IMR-90 (cell line): ENCODE measurements around the gene ACER1. TPM values are rescaled to one million over a fixed set of nuclear protein-coding genes. Genes with fewer than 3 reads are reported as not detected.
A peak's percentile ranks its signal among the peaks of the same experiment; 100 is the strongest.

Source experiments
- ATAC-seq: fragments of 200-7000 bp; cut with Tn5 transposase; 2 replicates; pipeline ENCODE4 v1.9.1; 2020; ENCODE audit warnings: low read depth, mild to moderate bottlenecking, moderate library complexity
- BruUV-seq: library from RNA; stranded (reverse); fragments of 400-500 nt; replicated peaks from 2 replicates; lab custom pipeline; 2021; lab: Mats Ljungman, UMichigan
- CTCF ChIA-PET: fragments of 300-600 bp; formaldehyde crosslinking; extraction: SDS; loops from one replicate; lab custom pipeline; 2021; ENCODE audit warnings: antibody characterized with exemption; lab: Yijun Ruan, JAX
- POLR2A ChIA-PET: fragments of 300-600 bp; sonication (Branson Sonifier 250); formaldehyde crosslinking; loops from one replicate; lab custom pipeline; 2022; ENCODE audit warnings: antibody characterized with exemption; ENCODE audit not compliant: unreplicated experiment; lab: Charles Lee
- DNase-seq: peaks from one replicate; pipeline ENCODE4 v3.0.0; 2013
- H2AFZ ChIP-seq: replicated peaks from 2 replicates; pipeline ENCODE3; 2013; ENCODE audit warnings: low read length, mild to moderate bottlenecking; ENCODE audit not compliant: poor library complexity
- H2AK5ac ChIP-seq: 2 replicates; pipeline ENCODE4 v1.6.1; 2013; ENCODE audit warnings: low read depth, low read length, inconsistent platforms
- H2AK9ac ChIP-seq: replicated peaks from 2 replicates; pipeline ENCODE3; 2013; ENCODE audit warnings: mild to moderate bottlenecking, low read depth, low read length, moderate library complexity; ENCODE audit not compliant: poor library complexity
- H2BK120ac ChIP-seq: 2 replicates; pipeline ENCODE4 v1.6.1; 2013; ENCODE audit warnings: low read depth, low read length, inconsistent platforms
- H2BK15ac ChIP-seq: 3 replicates; pipeline ENCODE4 v1.6.1; 2013; ENCODE audit warnings: low read depth, low read length, inconsistent platforms
- H2BK20ac ChIP-seq: 2 replicates; pipeline ENCODE4 v1.6.1; 2013; ENCODE audit warnings: low read depth, mild to moderate bottlenecking, inconsistent platforms, low read length, moderate library complexity
- H2BK5ac ChIP-seq: 2 replicates; pipeline ENCODE4 v1.6.1; 2013; ENCODE audit warnings: mild to moderate bottlenecking, low read depth, low read length, inconsistent platforms; ENCODE audit not compliant: poor library complexity, severe bottlenecking
- H3K14ac ChIP-seq: replicated peaks from 2 replicates; pipeline ENCODE4 v1.6.1; 2013; ENCODE audit warnings: low read depth, low read length, inconsistent platforms
- H3K18ac ChIP-seq: 2 replicates; pipeline ENCODE4 v1.6.1; 2013; ENCODE audit warnings: low read depth, low read length, control low read depth
- H3K23ac ChIP-seq: 2 replicates; pipeline ENCODE4 v1.6.1; 2013; ENCODE audit warnings: low read depth, low read length, inconsistent platforms
- H3K27ac ChIP-seq: 2 replicates; pipeline ENCODE4 v1.5.1; 2013; ENCODE audit warnings: mild to moderate bottlenecking, control low read depth, low read length; ENCODE audit not compliant: insufficient read depth
- H3K27me3 ChIP-seq: 2 replicates; pipeline ENCODE4 v1.6.1; 2013; ENCODE audit warnings: low read length; ENCODE audit not compliant: control insufficient read depth, insufficient read depth
- H3K36me3 ChIP-seq: 2 replicates; pipeline ENCODE4 v1.6.1; 2013; ENCODE audit warnings: low read length, mixed read lengths; ENCODE audit not compliant: control insufficient read depth, insufficient read depth
- H3K4ac ChIP-seq: 2 replicates; pipeline ENCODE4 v1.6.1; 2013; ENCODE audit warnings: low read depth, low read length, inconsistent platforms
- H3K4me1 ChIP-seq: 2 replicates; pipeline ENCODE4 v1.6.1; 2013; ENCODE audit warnings: low read length, mixed read lengths; ENCODE audit not compliant: control insufficient read depth, insufficient read depth
- H3K4me2 ChIP-seq: 2 replicates; pipeline ENCODE4 v1.6.1; 2013; ENCODE audit warnings: low read depth, mild to moderate bottlenecking, control low read depth, low read length, moderate library complexity
- H3K4me3 ChIP-seq: 2 replicates; pipeline ENCODE4 v1.5.1; 2013; ENCODE audit warnings: low read depth, mild to moderate bottlenecking, control low read depth, low read length, moderate library complexity; ENCODE audit not compliant: insufficient read depth
- H3K56ac ChIP-seq: 2 replicates; pipeline ENCODE4 v1.6.1; 2013; ENCODE audit warnings: low read length, inconsistent platforms; ENCODE audit not compliant: insufficient read depth; ENCODE audit errors: extremely low read depth
- H3K79me1 ChIP-seq, 2 experiments: 2 replicates each; pipeline ENCODE4 v1.6.1; 2013; ENCODE audit warnings: low read length in 2 of 2, inconsistent platforms in 1 of 2, low read depth in 1 of 2
- H3K9ac ChIP-seq: 2 replicates; pipeline ENCODE4 v1.6.1; 2013; ENCODE audit warnings: low read depth, low read length, control low read depth
- H3K9me1 ChIP-seq: 2 replicates; pipeline ENCODE4 v1.6.1; 2013; ENCODE audit warnings: low read length, inconsistent platforms; ENCODE audit not compliant: insufficient read depth
- H3K9me3 ChIP-seq: 2 replicates; pipeline ENCODE4 v1.6.1; 2013; ENCODE audit warnings: low read length; ENCODE audit not compliant: control insufficient read depth, insufficient read depth
- H4K20me1 ChIP-seq: 2 replicates; pipeline ENCODE4 v1.6.1; 2013; ENCODE audit warnings: low read length, inconsistent platforms; ENCODE audit not compliant: insufficient read depth
- H4K5ac ChIP-seq: 2 replicates; pipeline ENCODE4 v1.6.1; 2013; ENCODE audit warnings: mild to moderate bottlenecking, low read depth, low read length, control low read depth
- H4K8ac ChIP-seq, 2 experiments: 2 replicates each; pipeline ENCODE4 v1.6.1; 2013; ENCODE audit warnings: low read depth in 2 of 2, low read length in 2 of 2, control low read depth in 1 of 2, inconsistent platforms in 1 of 2
- H4K91ac ChIP-seq: 2 replicates; pipeline ENCODE4 v1.6.1; 2013; ENCODE audit warnings: low read depth, low read length, inconsistent platforms; ENCODE audit not compliant: insufficient read depth
- BHLHE40 ChIP-seq: fragments of 150-350 bp; IDR thresholded peaks from 2 replicates; pipeline ENCODE4 v1.6.1; 2016; ENCODE audit warnings: mild to moderate bottlenecking, low read depth, low read length
- CEBPB ChIP-seq: IDR thresholded peaks from 2 replicates; pipeline ENCODE4 v1.6.1; 2012; ENCODE audit warnings: low read depth, low read length, improper control_type of control experiment
- MAZ ChIP-seq: IDR thresholded peaks from 2 replicates; pipeline ENCODE4 v1.6.1; 2012; ENCODE audit warnings: low read depth, mild to moderate bottlenecking, low read length, improper control_type of control experiment, moderate library complexity, borderline replicate concordance
- RCOR1 ChIP-seq: IDR thresholded peaks from 2 replicates; pipeline ENCODE4 v1.6.1; 2012; ENCODE audit warnings: mild to moderate bottlenecking, low read length, improper control_type of control experiment; ENCODE audit not compliant: insufficient replicate concordance
- SMC3 ChIP-seq: fragments of 150-350 bp; IDR thresholded peaks from 2 replicates; pipeline ENCODE4 v1.6.1; 2016; ENCODE audit warnings: low read depth, mild to moderate bottlenecking, antibody characterized with exemption, low read length, moderate library complexity
- WGBS, 2 experiments: methylation state at CpG; one replicate each; pipeline versions ENCODE4 v1.1.5 to v1.1.7; 2013; ENCODE audit warnings: missing lambda C conversion rate in 2 of 2; ENCODE audit not compliant: insufficient read length in 1 of 2; ENCODE audit errors: extremely low coverage in 2 of 2; 5-methylcytosine and 5-hydroxymethylcytosine counted together
- dilution Hi-C: fragments of 300-500 bp; cut with HindIII; formaldehyde crosslinking; loops from one replicate; pipeline ENCODE4 v1.14.3; 2018; ENCODE audit warnings: low sequenced_read_pairs; ENCODE audit not compliant: unreplicated experiment
- in situ Hi-C: fragments of 300-500 bp; cut with MboI; formaldehyde crosslinking; loops from 3 replicates; pipeline ENCODE4 v1.14.3; 2019; ENCODE audit warnings: low sequenced_read_pairs, inconsistent platforms, mixed read lengths
- intact Hi-C: fragments of 100-400 bp; cut with micrococcal nuclease; formaldehyde crosslinking; loops from 2 replicates; pipeline ENCODE4 v1.10.0; 2022
- polyA plus RNA-seq, 3 experiments: library from polyadenylated mRNA; depleted of rRNA; stranded (reverse); fragments of >200 nt; gene quantifications; 2 replicates each; pipeline ENCODE4 v1.2.3, GENCODE V29; 2012; ENCODE audit warnings: low replicate concordance in 1 of 3
- total RNA-seq: library from RNA; depleted of rRNA; stranded (reverse); fragments of >200 nt; gene quantifications from 2 replicates; pipeline ENCODE4 v1.2.3, GENCODE V29; 2012

The ACER1 gene
- total and polyA plus RNA-seq, 2 of the 4 experiments (the other 2 are of a cell fraction): not detected

- no peak for TF ChIP-seq RCOR1
- TF ChIP-seq SMC3: no peak
- no peak for TF ChIP-seq BHLHE40
- no peak for TF ChIP-seq MAZ
Observed at GRCh38 chr19:6264803-6265202, 68.6 kb downstream of the ACER1 start (continued).

GRCh38 chr19:6263735-6264444, 69.5 kb downstream of the ACER1 start:
- Histone ChIP-seq H2AFZ (peak overlapping the region; percentile 33), H3K9me3 (no peaks in the 10 kb centered on the region), H2BK20ac (no peak overlapping the region; the same call in 1 of the 2 replicates), H4K91ac (peak overlapping the region; percentile 51; the same call in 1 of the 2 replicates), H4K20me1 (peaks cover 43% of the 10 kb centered on the region), H4K8ac (peak overlapping the region in 1 of 2 experiments; percentile 72; a peak in 2 of 4 replicates), H2BK120ac (peak overlapping the region; percentile 43; the same call in 1 of the 2 replicates), H2BK5ac (peak overlapping the region; percentile 27), H3K4me1 (peaks cover 19% of the 10 kb centered on the region), H2BK15ac (no peak overlapping the region), H3K4me2 (peak overlapping the region; percentile 43), H3K36me3 (peaks cover 56% of the 10 kb centered on the region), H3K9me1 (peaks cover 14% of the 10 kb centered on the region), H3K27ac (peak overlapping the region; percentile 34), H3K4ac (peak overlapping the region; percentile 80), H3K9ac (peak overlapping the region; percentile 48; the same call in 1 of the 2 replicates), H3K4me3 (no peak overlapping the region), H3K79me1 (peaks cover 28 to 88% of the 10 kb centered on the region in 2 experiments; a peak in 3 of 4 replicates), H3K18ac (peak overlapping the region; percentile 25; the same call in 1 of the 2 replicates), H3K56ac (0 out of 2 replicates have a peak overlapping the region, but pooled peaks have one; percentile 35), H3K23ac (peak overlapping the region; percentile 58), H4K5ac (peak overlapping the region; percentile 58; the same call in 1 of the 2 replicates), H2AK5ac (peak overlapping the region; percentile 68; the same call in 1 of the 2 replicates), H3K27me3 (no peaks in the 10 kb centered on the region), H2AK9ac (peak overlapping the region; percentile 15), H3K14ac (peak overlapping the region; percentile 70)
- BruUV-seq: no TSS peak
- TF ChIP-seq CEBPB (0 out of 2 replicates have a peak, but pooled peaks have one; percentile 9), MAZ (no peak), BHLHE40 (no peak)
- dilution Hi-C loops (no loop called here), in situ Hi-C loops (no loop called here), intact Hi-C loops (no loop called here)
- WGBS, 2 experiments: 43% methylated on average over 3 of the region's 18 CpGs; no CpG with 5 or more reads in 1 of the 2 experiments
- CTCF ChIA-PET: no interaction called here
- DNase-seq: peak; percentile 80
- POLR2A ChIA-PET: no interaction called here
- ATAC-seq: peak; percentile 68
